Cardiac muscle cell (in vitro differentiated cells and primary cell): ENCODE results near the gene PTGES. TPM values are rescaled to one million over a fixed set of nuclear protein-coding genes. Genes with fewer than 3 reads are reported as not detected.

Source experiments
- DNase-seq, 2 donors: peaks; one replicate each; pipeline versions ENCODE4 v3.0.0 to v3.0.0-alpha.2; 2010 to 2017; ENCODE audit warnings: low read depth in 1 of 2, low spot score in 1 of 2
- H3K27ac ChIP-seq: fragments of 200-600 bp; sonication (generic); 2 replicates; pipeline ENCODE4 v1.5.1; 2016
- H3K27me3 ChIP-seq: fragments of 200-600 bp; sonication (generic); 2 replicates; pipeline ENCODE4 v1.6.0; 2016; ENCODE audit warnings: control low read depth
- H3K36me3 ChIP-seq: fragments of 200-600 bp; sonication (generic); 2 replicates; pipeline ENCODE4 v1.5.1; 2016; ENCODE audit warnings: control low read depth
- H3K4me1 ChIP-seq: fragments of 200-600 bp; sonication (generic); 2 replicates; pipeline ENCODE4 v1.8.1; 2017; ENCODE audit warnings: low read depth, mild to moderate bottlenecking, mixed run types
- H3K4me3 ChIP-seq: fragments of 200-600 bp; sonication (generic); 2 replicates; pipeline ENCODE4 v1.5.1; 2016; ENCODE audit warnings: mild to moderate bottlenecking
- H3K9me3 ChIP-seq: fragments of 200-600 bp; sonication (generic); 2 replicates; pipeline ENCODE4 v1.5.1; 2017; ENCODE audit warnings: low read depth, mild to moderate bottlenecking, control low read depth
- polyA plus RNA-seq: library from polyadenylated mRNA; unstranded; fragments of >200 nt; fragmentation: Nextera tagmentation; extraction: Ambion mirVana; gene quantifications from 2 replicates; pipeline ENCODE4 v1.2.1, GENCODE V29; 2016
- total RNA-seq: library from RNA; depleted of rRNA; stranded (reverse); fragments of >200 nt; gene quantifications from 2 replicates; pipeline ENCODE4 v1.2.3, GENCODE V29; 2016
- TF ChIP-seq, protein P1 (sequence below): IDR thresholded peaks from 2 replicates; pipeline ENCODE4 v1.5.1; 2012; ENCODE audit warnings: low read depth, mild to moderate bottlenecking, low read length

PTGES gene
- total and polyA plus RNA-seq, 2 experiments from 2014 or later, result 1.4 to 4.6 TPM

DNA sequence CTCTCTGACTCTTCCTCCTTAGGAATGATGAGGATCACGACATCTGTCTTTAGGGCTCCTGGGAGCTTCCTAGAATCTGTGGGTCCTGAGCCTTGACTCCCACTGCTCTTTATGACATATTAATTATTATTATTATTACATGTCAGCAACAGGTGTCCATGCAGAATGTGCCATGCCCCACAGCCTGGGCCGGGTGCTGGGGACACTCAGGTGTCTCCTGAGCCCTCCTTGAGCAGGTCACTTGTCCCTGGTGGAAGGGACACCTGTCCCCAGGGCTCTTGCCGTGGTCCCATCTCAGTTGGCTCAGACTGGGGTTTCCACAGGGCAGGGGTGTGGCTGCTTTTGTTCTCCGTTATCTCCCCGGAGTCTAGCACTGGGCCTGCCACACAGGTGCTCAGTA lies 34.2 kb downstream of the PTGES start:
- no peaks in the 10 kb centered on the region for H3K4me1 ChIP-seq
- TF ChIP-seq, protein P1, sequence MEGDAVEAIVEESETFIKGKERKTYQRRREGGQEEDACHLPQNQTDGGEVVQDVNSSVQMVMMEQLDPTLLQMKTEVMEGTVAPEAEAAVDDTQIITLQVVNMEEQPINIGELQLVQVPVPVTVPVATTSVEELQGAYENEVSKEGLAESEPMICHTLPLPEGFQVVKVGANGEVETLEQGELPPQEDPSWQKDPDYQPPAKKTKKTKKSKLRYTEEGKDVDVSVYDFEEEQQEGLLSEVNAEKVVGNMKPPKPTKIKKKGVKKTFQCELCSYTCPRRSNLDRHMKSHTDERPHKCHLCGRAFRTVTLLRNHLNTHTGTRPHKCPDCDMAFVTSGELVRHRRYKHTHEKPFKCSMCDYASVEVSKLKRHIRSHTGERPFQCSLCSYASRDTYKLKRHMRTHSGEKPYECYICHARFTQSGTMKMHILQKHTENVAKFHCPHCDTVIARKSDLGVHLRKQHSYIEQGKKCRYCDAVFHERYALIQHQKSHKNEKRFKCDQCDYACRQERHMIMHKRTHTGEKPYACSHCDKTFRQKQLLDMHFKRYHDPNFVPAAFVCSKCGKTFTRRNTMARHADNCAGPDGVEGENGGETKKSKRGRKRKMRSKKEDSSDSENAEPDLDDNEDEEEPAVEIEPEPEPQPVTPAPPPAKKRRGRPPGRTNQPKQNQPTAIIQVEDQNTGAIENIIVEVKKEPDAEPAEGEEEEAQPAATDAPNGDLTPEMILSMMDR, result no peak
- H3K27ac ChIP-seq, result no peak overlapping the region
- H3K4me3 ChIP-seq, result no peak overlapping the region
- no peaks in the 10 kb centered on the region for H3K27me3 ChIP-seq
- DNase-seq, result no peak
- H3K36me3 ChIP-seq, result no peaks in the 10 kb centered on the region
- no peaks in the 10 kb centered on the region for H3K9me3 ChIP-seq

DNA sequence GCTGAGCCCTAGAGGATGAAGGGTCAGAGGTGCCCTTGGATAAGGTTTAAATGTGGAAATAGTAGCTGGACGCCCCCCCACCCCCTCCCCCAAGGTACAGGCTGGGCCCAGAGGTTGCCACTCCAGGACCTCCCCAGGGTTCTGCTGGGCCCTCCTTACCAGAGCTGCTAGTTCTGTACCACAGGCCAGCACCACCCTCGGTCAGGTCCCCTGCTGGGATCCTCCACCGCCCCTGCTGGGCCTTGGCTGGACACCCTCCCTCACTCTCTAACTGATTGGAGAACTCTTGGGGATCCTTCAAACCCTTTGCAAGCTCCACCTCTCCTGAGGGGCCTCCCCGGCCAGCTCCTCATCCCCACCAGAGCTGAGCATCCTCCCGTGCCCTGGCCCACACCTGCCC lies 34.9 kb downstream of the PTGES start:
- DNase-seq, result no peak
- H3K4me3 ChIP-seq, result no peak overlapping the region
- no peaks in the 10 kb centered on the region for H3K27me3 ChIP-seq
- no peaks in the 10 kb centered on the region for H3K9me3 ChIP-seq
- no peak overlapping the region for H3K27ac ChIP-seq
- TF ChIP-seq, protein P1, result no peak
- H3K36me3 ChIP-seq, result no peaks in the 10 kb centered on the region
- H3K4me1 ChIP-seq, result no peaks in the 10 kb centered on the region

DNA sequence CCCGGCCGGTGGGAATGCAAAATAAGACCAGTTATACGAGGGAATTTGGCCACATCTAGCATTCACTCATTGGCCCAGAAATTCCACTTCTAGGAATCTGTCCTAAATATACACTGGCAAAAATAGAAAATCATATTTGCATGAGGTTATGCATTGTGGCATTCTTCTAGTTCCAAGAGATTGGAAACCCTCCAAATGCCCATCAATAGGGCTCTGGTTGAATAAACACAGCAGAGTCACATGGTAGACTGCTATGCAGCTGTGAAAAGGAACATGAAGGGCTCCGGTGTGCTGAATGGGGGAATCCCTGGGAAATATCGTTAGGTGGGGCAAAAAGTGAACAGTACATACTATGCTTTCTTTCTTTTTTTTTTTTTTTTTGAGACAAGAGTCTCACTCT lies 36.8 kb downstream of the PTGES start:
- no peaks in the 10 kb centered on the region for H3K36me3 ChIP-seq
- H3K27me3 ChIP-seq, result no peaks in the 10 kb centered on the region
- no peaks in the 10 kb centered on the region for H3K9me3 ChIP-seq
- no peak overlapping the region for H3K4me3 ChIP-seq
- peaks cover 8% of the 10 kb centered on the region for H3K4me1 ChIP-seq
- TF ChIP-seq, protein P1, result no peak
- DNase-seq, result no peak
- no peak overlapping the region for H3K27ac ChIP-seq

DNA sequence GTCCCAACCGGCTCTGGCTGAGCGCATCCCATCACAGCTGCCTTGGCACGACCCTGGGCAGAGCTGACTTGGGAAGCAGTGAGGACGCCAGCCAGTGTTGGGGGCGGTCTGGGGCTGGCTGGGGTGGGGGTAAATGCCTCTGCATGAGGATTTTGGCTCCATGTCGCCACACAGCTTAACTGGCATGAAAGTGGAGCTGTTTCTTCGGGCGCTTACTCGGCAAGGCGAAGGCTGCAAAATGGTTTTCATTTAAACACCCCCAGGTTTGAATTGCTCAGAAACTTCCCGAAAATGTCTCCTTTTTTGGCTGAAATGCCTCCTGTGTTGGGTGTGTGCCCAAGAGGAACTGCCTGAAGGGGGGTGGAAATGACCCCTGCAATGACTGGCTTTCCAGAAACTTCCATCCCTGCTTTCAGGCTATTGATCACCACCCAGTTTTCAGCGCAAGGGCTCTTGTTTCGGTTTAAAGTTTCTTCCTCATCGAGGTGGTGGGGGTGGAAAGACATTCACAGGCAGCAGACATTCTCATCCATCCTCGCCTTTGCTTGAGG lies 38.3 kb downstream of the PTGES start:
- TF ChIP-seq, protein P1, result no peak
- no peak for DNase-seq
- Histone ChIP-seq H3K36me3 (no peaks in the 10 kb centered on the region), H3K4me1 (peaks cover 12% of the 10 kb centered on the region), H3K9me3 (no peaks in the 10 kb centered on the region), H3K4me3 (no peak overlapping the region), H3K27me3 (no peaks in the 10 kb centered on the region), H3K27ac (no peak overlapping the region)

DNA sequence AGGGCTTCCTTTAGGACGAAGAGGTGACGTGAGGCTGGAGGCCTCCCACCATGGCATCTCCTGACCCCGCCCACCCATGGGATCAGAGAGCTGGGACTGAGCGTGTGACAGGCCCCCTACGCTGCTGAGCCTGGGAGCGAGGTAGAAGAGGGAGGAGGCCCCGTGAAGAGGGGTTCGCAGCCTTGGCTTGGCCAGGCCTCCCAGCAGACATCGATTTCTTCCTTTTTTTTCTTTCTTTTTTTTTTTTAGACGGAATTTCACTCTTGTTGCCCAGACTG lies 39.5 kb downstream of the PTGES start:
- Histone ChIP-seq H3K9me3 (no peaks in the 10 kb centered on the region), H3K27ac (no peak overlapping the region), H3K27me3 (no peaks in the 10 kb centered on the region), H3K4me3 (no peak overlapping the region), H3K4me1 (peaks cover 23% of the 10 kb centered on the region), H3K36me3 (no peaks in the 10 kb centered on the region)
- TF ChIP-seq, protein P1, result no peak
- no peak for DNase-seq
